Measurements from ENCODE around the gene LCORL.

DNA sequence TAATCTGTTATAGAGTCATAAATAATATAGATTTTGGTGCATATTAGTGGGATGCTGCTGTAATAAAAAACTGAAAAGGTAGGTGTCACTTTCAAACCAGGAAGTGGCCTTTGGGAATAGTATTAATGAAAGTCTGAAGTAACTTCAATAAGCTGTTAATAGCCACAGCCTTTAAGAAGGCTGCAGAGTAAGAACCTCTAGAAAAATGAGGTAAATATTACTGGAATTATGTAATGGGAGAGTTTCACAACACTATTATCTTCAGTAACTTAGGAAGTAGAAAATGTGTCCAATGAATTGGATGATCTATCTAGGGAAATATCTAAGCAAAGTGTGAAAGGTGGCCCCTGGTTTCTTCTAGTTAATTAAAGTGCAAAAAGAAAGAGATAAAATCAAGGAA is 106.1 kb downstream of the LCORL start:
- TF ChIP-seq, protein P1, sequence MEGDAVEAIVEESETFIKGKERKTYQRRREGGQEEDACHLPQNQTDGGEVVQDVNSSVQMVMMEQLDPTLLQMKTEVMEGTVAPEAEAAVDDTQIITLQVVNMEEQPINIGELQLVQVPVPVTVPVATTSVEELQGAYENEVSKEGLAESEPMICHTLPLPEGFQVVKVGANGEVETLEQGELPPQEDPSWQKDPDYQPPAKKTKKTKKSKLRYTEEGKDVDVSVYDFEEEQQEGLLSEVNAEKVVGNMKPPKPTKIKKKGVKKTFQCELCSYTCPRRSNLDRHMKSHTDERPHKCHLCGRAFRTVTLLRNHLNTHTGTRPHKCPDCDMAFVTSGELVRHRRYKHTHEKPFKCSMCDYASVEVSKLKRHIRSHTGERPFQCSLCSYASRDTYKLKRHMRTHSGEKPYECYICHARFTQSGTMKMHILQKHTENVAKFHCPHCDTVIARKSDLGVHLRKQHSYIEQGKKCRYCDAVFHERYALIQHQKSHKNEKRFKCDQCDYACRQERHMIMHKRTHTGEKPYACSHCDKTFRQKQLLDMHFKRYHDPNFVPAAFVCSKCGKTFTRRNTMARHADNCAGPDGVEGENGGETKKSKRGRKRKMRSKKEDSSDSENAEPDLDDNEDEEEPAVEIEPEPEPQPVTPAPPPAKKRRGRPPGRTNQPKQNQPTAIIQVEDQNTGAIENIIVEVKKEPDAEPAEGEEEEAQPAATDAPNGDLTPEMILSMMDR (IDR thresholded peaks at IDR 0.05; ENCODE audit: low read depth, low read length, poor library complexity, severe bottlenecking) = no peak
- TF ChIP-seq EZH2phosphoT487 (IDR thresholded peaks at IDR 0.05; ENCODE audit: borderline replicate concordance, low read length) = no peak
